ENCODE data around the gene RAB11FIP4.

Gene RAB11FIP4

DNA sequence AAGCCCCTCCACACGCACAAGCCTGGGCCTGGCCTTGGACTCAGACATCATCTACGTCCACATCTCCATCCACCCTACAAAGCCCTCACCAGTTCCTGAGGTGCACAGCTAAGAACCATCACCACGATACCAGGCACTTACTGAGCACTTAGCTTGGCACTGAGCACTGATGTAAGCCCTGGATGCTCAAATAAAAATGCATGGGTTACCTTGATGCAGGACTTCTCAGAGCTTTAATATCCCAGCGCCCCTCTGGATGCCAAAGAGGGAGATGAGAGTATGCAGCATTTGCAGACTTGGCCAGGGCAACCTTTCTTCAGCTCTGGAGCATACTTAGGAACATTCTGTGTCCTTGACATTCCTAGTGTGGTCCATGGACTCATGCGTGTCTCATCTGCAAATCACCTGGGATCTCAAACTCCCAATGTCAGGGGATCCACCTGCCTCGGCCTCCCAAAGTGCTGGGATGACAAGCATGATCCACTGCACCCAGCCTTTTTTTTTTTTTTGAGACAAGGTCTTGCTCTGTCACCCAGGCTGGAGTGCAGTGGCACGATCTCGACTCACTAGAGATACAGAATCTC lies 69.8 kb downstream of the RAB11FIP4 start:
- DNase-seq: no peak

DNA sequence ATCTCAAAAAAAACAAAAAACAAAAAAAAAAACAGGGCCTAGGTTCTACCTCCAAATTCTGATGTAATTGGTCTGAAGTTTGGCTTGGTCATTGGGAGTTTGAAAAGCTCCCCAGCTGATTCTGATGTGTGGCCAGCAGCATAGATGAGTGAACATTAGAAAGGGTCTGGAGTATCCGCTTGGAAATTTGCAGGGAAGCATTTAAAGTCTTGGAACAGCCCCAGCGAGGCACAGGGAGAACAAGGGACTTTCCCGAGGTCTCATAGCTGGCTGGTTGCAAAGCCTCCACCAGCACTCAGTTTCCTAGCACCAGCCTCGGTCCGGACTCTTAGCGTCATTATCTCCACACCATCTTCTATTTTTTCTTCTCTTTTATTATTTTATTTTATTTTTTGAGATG lies 70.8 kb downstream of the RAB11FIP4 start:
- no peak for DNase-seq

DNA sequence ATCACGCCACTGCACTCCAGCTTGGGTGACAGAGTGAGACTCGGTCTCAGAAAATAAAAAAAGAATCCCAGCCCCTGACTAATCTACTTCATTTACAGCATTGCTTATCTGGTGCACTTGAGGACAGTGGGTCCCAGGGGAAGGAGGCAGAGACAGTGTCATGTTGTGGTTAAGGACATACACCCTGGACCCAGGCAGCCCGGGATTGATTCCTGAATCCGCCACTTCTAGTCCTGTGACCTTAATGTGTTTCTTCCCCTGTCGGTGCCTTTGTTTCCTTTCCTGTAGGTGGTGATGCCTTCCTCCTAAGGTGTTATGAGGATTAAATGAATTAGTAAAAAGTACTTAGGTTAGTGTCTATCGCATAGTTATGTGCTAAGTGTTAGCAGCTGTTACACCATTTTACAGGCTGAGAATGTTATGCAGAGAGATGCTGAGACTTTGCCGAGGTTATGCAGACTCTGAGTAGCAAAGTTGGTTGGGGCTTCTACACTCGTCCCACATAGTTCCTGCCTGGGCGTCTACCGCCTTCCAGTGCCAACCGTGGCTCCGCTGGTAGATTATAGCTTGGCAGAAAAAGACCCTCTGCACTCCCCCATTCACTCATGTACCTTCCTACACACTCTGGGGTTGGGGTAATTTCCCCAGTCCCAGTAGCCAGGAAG lies 74.8 kb downstream of the RAB11FIP4 start:
- DNase-seq: no peak

DNA sequence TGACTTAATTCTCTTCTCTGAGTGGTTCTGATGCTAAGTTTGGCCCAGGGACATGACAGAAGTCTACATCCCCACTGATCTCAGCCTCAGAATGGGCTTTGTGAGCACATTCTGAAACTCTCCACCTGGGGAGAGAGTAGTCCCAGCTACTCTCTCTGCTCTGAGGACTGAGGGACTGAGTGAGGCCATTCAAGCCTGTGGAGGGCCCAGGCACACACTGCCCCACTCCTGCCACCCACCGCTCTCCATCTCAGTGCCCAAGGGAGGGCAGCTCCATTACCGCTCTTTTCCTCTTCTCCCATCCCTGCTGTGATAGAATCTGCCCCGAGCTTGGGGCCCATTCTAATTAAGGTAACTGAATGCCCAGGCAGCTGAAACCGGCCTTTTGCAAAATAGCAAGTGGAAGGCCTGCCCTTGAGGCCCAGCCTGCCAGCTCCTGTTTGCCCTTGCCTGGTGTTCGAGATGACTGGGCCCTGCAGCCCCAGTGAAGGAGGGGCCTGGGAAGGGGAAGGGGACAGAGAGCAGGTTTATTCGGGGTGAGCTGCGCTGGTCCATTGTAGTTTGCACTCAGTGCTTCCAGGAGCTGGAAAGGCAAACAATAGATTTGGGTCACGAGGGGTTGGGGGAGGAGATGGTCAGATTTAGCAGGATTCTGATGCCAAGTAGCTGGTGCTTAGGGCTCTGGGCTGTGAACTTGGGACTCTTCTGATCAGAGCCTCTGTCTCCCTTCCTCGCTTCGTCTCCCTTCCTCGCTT lies 76.2 kb downstream of the RAB11FIP4 start:
- no peak for DNase-seq

DNA sequence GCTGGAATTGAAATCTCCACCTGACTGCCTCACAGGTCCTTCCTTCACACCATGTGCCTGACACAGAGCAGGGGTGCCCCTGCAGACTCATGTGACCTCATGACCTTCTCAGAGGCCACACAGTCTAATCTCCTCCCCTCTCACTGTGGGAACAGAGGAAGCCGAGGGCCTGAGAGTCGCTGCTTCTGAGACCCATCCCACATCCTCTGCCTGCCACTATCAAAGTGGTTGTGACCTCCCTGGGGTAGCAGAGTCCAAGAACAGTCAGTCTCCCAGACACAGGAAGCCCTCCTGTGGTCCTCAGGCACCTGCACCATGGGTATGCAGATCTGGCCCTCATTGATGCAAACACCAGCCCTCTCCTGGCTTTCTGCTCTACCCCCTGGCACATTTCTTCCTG lies 78.5 kb downstream of the RAB11FIP4 start:
- no peak for DNase-seq

DNA sequence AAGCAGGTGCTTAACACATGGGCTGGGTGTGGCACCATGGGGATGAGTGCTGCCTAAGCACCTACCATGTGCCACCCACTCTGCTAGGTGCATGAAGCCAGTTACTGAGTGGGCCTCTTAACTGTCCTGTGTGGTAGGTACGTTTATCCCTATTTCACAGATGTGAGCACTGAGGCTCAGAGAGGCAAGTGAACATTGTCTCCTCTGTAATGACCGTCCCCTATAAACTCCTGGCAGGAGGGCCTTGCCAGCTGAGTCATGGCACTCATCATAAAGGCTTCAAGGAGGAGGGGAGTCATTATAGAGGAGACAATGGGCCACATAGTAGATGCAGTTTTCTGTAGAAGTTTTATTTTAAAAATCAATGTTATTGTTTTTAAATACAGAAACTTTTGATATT lies 79.1 kb downstream of the RAB11FIP4 start:
- no peak for DNase-seq

DNA sequence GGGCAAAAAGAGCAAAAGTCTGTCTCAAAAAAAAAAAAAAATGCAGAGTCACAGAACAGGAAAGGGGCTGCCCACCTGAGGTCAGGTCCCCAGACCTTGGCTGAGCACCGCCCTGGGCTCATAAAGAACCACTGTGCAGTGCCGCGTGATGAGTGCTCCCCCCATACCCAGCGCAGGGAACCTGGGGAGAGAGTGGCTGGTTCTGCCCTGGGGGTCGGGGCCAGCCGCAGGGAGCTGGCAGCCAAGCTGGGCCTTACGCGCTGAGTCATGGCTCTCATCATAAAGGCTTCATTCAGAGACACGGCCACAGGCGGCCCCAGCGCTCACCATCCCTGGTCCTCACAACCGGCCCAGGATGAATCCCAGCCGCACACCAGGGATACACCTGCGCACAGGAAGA lies 80.7 kb downstream of the RAB11FIP4 start:
- DNase-seq: no peak

DNA sequence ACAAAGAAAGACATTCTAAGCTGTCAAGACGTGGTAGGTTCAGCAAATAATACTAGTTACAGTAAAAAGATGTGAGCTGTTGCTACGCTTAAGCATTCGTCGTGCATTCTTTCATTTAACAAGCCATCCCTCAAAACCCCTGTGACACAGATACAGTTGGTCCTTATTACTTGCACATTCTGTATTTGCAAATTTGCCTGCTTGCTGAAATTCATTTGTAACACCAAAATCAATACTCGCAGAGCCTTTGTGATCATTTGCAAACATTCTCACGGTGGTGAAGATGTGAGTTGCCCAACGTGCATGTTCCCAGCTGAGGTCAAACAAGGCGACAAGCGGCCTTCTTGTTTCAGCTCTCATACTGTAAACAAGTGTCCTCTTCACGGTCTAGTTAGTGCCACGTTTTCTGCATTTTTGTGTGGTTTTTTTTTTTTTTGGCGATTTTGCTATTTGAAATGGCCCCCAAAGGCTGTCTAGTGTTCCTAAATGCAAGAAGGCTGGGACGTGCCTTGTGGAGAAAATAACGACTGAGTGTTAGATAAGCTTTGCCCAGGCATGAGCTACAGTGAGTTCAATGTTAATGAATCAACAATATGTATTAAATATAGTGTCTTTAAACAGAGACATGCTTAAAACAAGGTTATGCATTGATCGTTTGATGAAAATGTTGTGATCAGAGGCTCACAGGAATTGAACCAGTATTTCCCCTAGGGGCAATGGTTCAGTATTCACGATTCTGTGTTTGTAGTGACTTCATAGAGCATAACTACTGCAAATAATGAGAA lies 84.1 kb downstream of the RAB11FIP4 start:
- DNase-seq: no peak

DNA sequence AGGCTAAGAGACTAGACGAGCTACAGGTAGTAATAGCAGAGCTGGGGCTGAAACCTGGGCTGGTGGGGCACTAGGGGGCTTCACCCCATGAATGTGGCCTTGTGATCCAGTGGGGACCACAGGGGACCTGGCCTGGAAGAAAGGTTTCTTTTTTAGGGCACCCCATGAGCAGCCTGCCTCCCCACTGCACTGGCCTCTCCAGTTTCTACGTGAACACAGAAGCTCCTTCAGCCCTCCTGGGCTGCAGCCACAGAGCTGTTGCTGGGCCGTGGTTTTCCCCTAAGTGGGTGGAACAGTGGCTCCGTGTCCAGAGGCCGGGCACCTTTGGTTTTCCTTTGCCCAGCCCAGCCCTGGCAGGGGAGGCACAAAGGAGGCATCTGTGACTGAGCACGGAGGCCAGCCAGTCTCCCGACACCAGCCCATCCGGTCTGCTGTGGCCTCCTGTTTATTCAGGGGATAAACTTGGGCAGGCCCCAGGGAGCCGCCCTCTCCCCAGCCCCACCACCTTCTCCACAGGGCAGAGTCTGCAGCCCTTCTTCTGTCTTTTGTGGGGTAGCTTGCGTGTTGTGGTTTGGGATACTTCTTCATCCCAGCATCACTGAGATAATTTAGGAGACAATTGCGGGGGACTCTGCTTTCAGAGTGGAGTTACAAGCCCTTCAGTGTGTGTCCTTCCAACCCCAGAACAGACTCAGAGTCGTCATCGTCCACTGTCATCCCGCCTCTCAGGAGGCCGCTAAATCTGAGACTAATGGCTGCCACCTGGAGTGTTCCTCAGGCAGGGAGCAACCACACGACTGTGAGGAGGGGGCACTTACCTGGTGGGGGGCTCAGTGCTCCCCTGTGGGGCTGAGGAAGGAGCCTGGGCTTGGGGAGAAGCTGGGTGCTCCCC lies 85.3 kb downstream of the RAB11FIP4 start:
- DNase-seq: no peak

DNA sequence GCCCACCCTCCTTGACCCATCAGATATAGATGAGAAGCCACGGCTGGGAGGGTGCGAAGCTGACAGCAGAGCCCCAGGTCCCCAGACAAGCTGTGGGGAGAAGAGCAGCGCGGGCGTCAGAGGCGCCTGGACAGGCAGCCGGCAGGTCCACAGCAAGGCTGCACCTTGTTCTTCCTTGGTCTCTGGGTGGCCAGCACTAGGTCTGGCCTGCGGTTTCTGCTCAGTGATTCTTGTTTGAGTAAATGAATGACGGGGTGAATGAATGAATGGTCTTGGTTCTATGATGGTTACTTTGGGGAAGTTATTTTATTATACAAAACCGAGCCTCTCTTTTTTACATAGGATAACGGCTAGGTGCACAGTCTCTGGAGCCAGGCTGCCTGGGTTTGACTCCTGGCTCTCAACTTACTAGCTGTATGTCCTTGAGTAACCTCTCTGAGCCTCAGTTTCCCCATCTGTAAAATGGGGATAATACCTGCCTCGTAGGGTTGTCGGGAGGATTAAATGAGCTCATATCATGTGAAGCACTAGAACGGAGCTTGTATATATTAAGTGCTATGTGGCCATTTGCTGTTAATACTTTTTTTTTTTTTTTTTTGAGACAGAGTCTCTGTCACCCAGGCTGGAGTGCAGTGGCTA lies 86.1 kb downstream of the RAB11FIP4 start:
- no peak for DNase-seq

DNA sequence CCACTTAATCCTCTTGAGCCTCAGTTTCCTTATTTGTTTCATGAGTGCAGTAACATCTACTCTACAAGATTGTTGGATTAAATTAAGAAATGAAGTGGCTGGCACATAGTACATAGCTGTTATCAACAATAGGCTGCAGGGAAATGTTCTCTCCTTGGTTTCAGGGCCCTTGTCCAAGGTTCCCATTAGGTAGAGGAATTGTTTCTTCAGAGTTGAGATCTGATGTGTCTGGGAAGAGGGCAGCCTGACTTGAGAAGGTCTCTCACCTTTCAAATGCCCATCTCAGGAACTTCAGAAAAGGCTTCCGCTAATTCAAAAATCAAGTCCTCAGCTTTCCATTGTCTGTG lies 87.6 kb downstream of the RAB11FIP4 start:
- DNase-seq: no peak

DNA sequence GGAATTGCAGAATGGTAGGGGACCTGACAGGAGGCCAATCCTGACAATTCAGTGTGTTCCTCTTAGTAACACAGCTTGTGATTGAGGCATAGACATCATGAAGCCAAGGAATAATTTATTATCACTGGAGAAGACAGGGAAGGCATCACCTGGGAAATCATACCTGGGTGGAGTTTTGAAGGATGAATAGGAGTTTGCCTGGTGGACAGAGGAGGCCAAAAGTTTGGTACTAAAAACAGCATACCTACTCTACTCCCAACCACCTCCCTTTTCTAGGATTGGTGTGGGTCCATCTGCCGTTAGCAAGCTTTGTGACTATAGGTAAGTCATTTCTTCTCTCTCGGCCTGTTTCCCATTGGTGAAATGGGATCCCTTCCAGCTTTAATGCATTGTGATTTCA lies 88.0 kb downstream of the RAB11FIP4 start:
- DNase-seq: no peak

DNA sequence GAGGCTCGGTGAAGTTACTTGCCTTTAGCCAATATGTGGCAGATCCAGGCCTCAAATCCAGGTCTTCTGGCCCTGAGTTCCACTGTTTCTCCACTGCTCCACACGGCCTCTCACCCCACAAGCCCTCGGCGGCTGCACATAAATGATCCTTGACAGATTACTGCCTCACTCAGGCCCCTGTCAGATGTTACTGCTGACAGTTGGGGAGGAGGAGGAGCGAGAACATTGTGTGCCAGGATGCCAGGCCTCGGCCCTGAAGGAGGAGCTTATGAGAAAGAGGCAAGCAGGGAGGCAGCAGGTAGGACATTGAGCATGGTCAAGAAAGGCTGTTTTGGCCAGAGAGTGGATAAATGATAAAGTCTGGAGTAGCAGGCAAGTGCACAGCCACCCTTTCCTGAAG lies 88.6 kb downstream of the RAB11FIP4 start:
- DNase-seq: no peak

DNA sequence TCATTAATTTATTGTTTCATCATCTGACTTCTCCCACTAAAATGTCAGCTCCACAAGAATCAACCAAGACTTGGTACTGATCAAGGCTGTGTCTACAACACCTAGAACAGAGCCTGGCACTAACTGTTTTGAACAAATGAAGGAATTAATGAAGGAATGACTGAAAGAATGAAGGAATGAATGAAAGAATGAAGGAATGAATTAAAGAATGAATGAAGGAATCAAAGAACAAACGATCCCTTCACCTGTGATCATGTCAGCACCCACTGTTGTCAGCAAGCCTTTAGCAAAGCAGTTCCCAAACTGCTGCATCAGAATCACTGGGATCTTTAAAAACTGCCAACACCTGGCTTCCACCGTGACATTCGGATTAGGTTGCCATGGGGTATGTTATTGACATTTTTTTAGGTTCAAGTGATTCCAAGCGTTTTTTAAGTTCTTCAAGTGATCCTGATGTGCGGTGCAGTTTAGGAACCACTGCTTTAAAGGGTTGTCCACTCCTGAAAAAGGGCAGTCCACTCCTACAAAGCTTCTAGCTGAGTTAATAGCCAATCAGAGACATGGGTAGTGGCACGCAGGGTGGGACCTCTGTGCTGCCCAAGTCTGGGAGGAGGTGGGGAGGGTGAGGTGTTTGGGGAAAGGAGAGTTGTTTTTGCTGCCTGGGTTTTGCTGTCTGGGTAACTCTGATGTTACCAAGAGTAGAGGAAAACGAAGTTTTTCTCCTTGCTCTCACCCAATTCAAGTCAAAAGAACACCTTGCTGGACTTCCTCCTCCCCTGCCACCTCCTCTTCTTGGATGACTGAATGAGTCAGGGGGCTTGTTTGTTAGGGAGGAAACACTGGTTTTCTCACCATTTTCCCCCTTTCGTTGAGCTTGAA lies 89.7 kb downstream of the RAB11FIP4 start:
- DNase-seq: no peak

DNA sequence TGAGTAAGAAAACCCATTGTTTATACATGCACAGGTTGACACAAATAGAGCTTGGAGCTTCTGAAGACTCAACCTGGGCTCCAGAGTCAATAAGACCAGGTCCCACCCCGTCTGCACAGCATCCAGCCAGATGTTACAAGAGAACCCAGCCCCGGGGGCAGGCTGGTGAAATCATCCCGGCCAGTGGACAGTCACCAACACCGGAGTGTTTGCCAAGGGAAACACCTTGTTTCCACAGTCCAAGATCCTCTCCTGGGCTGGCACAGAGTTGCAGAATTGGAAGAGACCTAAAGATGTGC lies 90.3 kb downstream of the RAB11FIP4 start:
- DNase-seq: no peak

DNA sequence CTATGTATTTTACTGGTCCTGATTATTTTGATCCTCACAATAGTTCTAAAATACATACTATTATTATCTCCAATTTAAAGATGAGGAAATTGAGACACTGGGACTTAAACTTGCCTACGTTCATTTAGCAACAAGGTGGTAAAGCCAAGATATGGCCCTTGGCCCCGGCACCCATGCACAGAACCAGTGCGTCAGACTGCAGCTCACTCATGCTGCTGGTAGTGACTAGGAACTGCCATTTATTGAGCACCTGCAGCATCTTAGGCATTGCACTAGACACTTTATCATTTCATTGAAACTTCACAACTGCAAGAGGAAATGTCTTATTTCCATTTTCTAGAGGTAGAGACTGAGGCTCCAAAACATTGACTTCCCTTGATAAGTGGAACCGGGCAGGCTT lies 93.3 kb downstream of the RAB11FIP4 start:
- DNase-seq: no peak

DNA sequence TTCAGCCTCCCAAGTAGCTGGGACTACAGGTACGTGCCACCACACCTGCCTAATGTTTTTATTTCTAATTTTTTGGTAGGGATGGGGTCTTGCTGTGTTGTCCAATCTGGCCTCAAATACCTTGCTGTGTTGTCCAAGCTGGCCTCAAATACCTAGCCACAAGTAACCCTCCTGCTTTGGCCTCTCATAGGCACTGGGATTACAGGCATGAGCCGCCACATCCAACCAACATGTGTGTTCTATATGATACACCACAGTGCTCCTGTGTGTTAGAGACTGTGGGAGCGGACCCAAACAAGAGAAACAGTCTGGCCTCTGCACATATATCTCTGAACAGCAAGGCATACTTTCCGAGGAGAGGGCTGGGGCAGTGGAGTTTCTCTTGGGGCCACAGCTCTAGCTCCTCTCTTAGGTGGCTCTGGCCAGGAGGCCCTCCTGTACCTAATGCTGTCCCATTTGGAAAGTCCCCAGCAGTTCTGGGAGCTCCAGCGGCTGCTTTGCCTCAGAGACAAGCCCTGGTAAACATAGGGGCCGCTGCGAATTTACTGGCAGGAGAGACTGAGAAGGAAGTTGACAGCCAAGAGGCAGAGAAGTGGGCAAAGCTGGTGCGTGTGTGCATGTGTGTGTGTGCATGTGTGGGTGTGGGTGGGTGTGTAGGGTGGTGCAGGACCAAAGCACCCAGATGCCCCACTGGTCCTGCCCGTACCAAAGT lies 95.0 kb downstream of the RAB11FIP4 start:
- no peak for DNase-seq

DNA sequence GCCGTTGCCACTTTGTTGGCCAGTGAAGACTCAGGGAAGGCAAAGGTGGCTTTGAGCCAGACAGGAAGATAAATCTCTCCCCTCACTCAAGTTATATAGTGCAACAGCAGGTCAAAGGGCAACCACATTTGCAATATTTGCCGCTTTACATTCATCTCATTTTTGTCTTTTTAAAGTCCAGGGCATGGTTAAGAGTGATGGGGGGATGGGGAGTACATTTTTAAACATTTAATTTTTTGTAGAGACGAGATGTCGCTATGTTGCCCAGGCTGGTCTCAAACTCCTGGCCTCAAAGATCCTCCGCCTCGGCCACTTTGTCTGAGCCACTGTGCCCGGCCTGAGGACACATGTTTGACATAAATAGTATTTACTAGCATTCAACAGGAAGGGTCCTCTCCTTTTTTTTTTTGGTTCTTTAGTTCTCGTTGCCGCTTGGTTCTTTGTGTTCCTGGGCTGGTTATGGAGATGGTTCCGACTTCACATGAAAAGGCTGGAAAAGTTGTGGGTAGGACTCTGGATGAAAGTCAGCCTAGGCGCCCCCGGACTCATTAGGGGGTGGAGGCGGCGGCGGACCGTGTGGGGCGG lies 95.7 kb downstream of the RAB11FIP4 start:
- DNase-seq: no peak

DNA sequence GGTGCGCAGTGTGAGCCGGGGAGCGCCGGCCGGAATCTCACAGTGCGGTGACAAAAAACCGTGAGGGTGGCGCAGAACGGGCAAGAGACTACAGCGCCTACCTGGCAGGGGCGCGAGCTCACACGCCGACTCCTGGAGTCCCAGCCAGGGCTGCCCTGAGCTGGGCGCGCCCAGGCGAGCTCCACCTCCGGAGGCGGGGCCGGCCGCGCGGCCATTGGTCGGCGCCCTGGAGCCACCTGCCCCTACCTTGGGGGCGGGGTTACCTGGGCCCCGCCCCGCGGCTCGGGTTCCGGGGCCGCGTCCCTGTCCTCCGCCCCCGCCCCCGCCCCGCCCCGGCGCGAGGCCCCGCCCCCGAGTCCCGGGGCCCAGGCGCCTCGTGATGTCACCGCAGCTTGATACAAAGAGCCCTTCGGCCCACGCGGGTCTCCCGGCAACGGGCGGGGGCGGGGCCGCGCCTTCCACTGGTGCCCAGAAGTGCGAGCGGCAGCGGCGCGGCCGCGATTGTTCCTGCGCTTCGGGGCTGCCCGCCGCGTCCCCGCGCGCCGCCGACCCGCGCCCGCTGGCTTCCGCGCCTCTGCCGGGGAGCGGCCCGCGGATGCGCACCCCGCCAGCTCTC lies 96.3 kb downstream of the RAB11FIP4 start:
- peak; percentile 96 to 98 for DNase-seq
